NB4 (cell line): ENCODE data around the gene CDH8.

Source experiments
- POLR2A ChIP-seq: IDR thresholded peaks from 2 replicates; pipeline ENCODE4 v1.6.1; 2011; ENCODE audit warnings: mild to moderate bottlenecking; ENCODE audit not compliant: insufficient read length; ENCODE audit errors: extremely low read depth
- TF ChIP-seq, protein P1 (sequence below): IDR thresholded peaks from 2 replicates; pipeline ENCODE4 v1.6.1; 2011; ENCODE audit warnings: low read depth, low read length

DNA sequence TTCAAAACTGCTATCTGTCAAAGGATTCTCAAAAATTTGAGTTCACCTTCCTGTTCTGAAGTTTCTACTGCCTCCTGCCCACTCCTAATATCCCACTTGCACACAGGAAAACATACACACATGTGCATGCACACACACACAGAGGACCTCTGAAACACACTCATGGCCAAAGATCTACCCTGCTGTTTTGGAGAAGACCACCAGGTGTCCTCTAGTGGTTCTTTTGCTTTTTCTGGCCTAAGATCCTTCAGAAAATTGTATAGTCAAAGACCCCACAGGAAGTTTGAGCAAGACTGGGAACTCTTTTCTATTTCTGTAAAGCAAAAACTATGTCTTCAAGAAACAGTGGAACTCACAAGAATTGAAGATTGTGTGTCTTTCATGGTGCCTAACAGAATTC is 90.2 kb downstream of the CDH8 start:
- TF ChIP-seq POLR2A: no peak
- TF ChIP-seq, protein P1, sequence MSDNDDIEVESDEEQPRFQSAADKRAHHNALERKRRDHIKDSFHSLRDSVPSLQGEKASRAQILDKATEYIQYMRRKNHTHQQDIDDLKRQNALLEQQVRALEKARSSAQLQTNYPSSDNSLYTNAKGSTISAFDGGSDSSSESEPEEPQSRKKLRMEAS: no peak
